H1 (cell line): ENCODE measurements around the gene GRAMD2A. TPM values are rescaled to one million over a fixed set of nuclear protein-coding genes. Genes with fewer than 3 reads are reported as not detected.
A peak's percentile ranks its signal among the peaks of the same experiment; 100 is the strongest.

ENCODE experiments used
- CTCF ChIA-PET: fragments of 300-600 bp; sonication (Branson Sonifier 250); formaldehyde crosslinking; loops from one replicate; lab custom pipeline; 2021; ENCODE audit not compliant: partially characterized antibody; lab: Charles Lee
- POLR2A ChIA-PET: fragments of 300-600 bp; sonication (Branson Sonifier 250); formaldehyde crosslinking; loops from one replicate; lab custom pipeline; 2021; ENCODE audit warnings: inconsistent platforms; ENCODE audit not compliant: partially characterized antibody; lab: Charles Lee
- DNase-seq, 2 experiments: peaks; one replicate each; pipeline versions ENCODE4 v3.0.0 to v3.0.0-alpha.2; 2010 to 2022; ENCODE audit warnings: low spot score in 2 of 2, low read depth in 1 of 2, mixed read lengths in 1 of 2
- FAIRE-seq: peaks from 2 replicates; lab custom pipeline; 2011; peaks lifted over from hg19 to GRCh38; lab: Jason Lieb, UNC
- H2AFZ ChIP-seq: 2 replicates; pipeline ENCODE4 v1.8.1; 2012; ENCODE audit warnings: low read length, inconsistent platforms
- H2AK5ac ChIP-seq: 2 replicates; pipeline ENCODE4 v1.6.1; 2013; ENCODE audit warnings: low read depth, low read length
- H2BK120ac ChIP-seq: replicated peaks from 2 replicates; pipeline ENCODE3; 2013; ENCODE audit warnings: low read depth, low read length, inconsistent platforms
- H2BK12ac ChIP-seq: 2 replicates; pipeline ENCODE4 v1.6.1; 2013; ENCODE audit warnings: low read depth, low read length
- H2BK15ac ChIP-seq: 2 replicates; pipeline ENCODE4 v1.6.1; 2013; ENCODE audit warnings: low read length
- H2BK20ac ChIP-seq: 2 replicates; pipeline ENCODE4 v1.6.1; 2013; ENCODE audit warnings: low read length
- H2BK5ac ChIP-seq: 2 replicates; pipeline ENCODE4 v1.6.1; 2013; ENCODE audit warnings: low read depth, low read length
- H3K14ac ChIP-seq: 2 replicates; pipeline ENCODE4 v1.6.1; 2013; ENCODE audit warnings: inconsistent platforms; ENCODE audit not compliant: insufficient read length
- H3K18ac ChIP-seq: 2 replicates; pipeline ENCODE4 v1.6.1; 2013; ENCODE audit warnings: low read length; ENCODE audit errors: extremely low read depth
- H3K23ac ChIP-seq: 2 replicates; pipeline ENCODE4 v1.6.1; 2013; ENCODE audit warnings: inconsistent platforms; ENCODE audit not compliant: insufficient read length
- H3K23me2 ChIP-seq: 2 replicates; pipeline ENCODE4 v1.6.1; 2013; ENCODE audit warnings: low read depth, low read length
- H3K27ac ChIP-seq: 2 replicates; pipeline ENCODE4 v1.6.1; 2011; ENCODE audit warnings: low read depth, low read length, inconsistent platforms
- H3K27me3 ChIP-seq, 4 experiments: replicated peaks in 1 of 4; 1 replicate in 1 of 4; 2 replicates in 3 of 4; pipeline versions ENCODE4 v1.6.1 to v1.8.1; 2011 to 2013; ENCODE audit warnings: low read length in 3 of 4, mild to moderate bottlenecking in 3 of 4, inconsistent platforms in 2 of 4, mixed read lengths in 2 of 4, moderate library complexity in 1 of 4; ENCODE audit not compliant: control insufficient read depth in 3 of 4, insufficient read depth in 3 of 4; ENCODE audit errors: extremely low read depth in 1 of 4
- H3K36me3 ChIP-seq, 4 experiments: 2 replicates each; pipeline versions ENCODE4 v1.6.1 to v1.8.1; 2011 to 2013; ENCODE audit warnings: mild to moderate bottlenecking in 4 of 4, low read length in 3 of 4, moderate library complexity in 2 of 4, control low read depth in 1 of 4, inconsistent platforms in 1 of 4; ENCODE audit not compliant: insufficient read depth in 4 of 4, control insufficient read depth in 2 of 4
- H3K4ac ChIP-seq: replicated peaks from 2 replicates; pipeline ENCODE3; 2013; ENCODE audit warnings: low read length, low read depth, mixed read lengths, inconsistent platforms; ENCODE audit not compliant: insufficient read length
- H3K4me1 ChIP-seq, 4 experiments: replicated peaks in 1 of 4; 1 replicate in 1 of 4; 2 replicates in 3 of 4; pipeline versions ENCODE4 v1.6.1 to v1.8.1; 2011 to 2013; ENCODE audit warnings: low read length in 3 of 4, inconsistent platforms in 2 of 4, mixed read lengths in 1 of 4; ENCODE audit not compliant: insufficient read depth in 4 of 4, control insufficient read depth in 3 of 4
- H3K4me2 ChIP-seq, 2 experiments: 2 replicates each; pipeline versions ENCODE4 v1.6.1 to v1.8.1; 2011 to 2013; ENCODE audit warnings: low read depth in 2 of 2, low read length in 2 of 2, control low read depth in 1 of 2, inconsistent platforms in 1 of 2, mild to moderate bottlenecking in 1 of 2; ENCODE audit not compliant: insufficient read depth in 1 of 2
- H3K4me3 ChIP-seq, 4 experiments: fragments of 200-600, 300-600 bp in 1 of 4; sonication (generic), shearing (Covaris generic), sonication (Bioruptor Twin) in 1 of 4; 2 replicates each; pipeline versions ENCODE4 v1.5.1 to v1.8.1; 2011 to 2016; ENCODE audit warnings: low read length in 4 of 4, low read depth in 3 of 4, control low read depth in 2 of 4, inconsistent platforms in 2 of 4, mild to moderate bottlenecking in 2 of 4, mixed read lengths in 1 of 4, moderate library complexity in 1 of 4; ENCODE audit not compliant: insufficient read depth in 2 of 4; ENCODE audit errors: extremely low read depth in 1 of 4
- H3K56ac ChIP-seq: replicated peaks from 2 replicates; pipeline ENCODE3; 2013; ENCODE audit warnings: low read depth, mild to moderate bottlenecking, mixed read lengths, low read length, inconsistent platforms; ENCODE audit not compliant: insufficient read length
- H3K79me1 ChIP-seq: 2 replicates; pipeline ENCODE4 v1.6.1; 2013; ENCODE audit warnings: low read depth, low read length, control low read depth
- H3K79me2 ChIP-seq, 2 experiments: 2 replicates each; pipeline versions ENCODE4 v1.6.1 to v1.8.1; 2012 to 2013; ENCODE audit warnings: low read length in 2 of 2, mild to moderate bottlenecking in 2 of 2, inconsistent platforms in 1 of 2; ENCODE audit not compliant: insufficient read depth in 2 of 2, control insufficient read depth in 1 of 2
- H3K9ac ChIP-seq, 4 experiments: replicated peaks in 1 of 4; 1 replicate in 1 of 4; 2 replicates in 3 of 4; pipeline versions ENCODE4 v1.6.1 to v1.8.1; 2011 to 2013; ENCODE audit warnings: low read depth in 3 of 4, low read length in 3 of 4, control low read depth in 2 of 4, mild to moderate bottlenecking in 2 of 4, moderate library complexity in 2 of 4, inconsistent platforms in 1 of 4; ENCODE audit errors: extremely low read depth in 1 of 4
- H3K9me3 ChIP-seq, 2 experiments: 2 replicates each; pipeline versions ENCODE4 v1.6.1 to v1.8.1; 2012 to 2013; ENCODE audit warnings: mild to moderate bottlenecking in 2 of 2, moderate library complexity in 2 of 2, control low read depth in 1 of 2, inconsistent platforms in 1 of 2, low read depth in 1 of 2, low read length in 1 of 2, mixed read lengths in 1 of 2; ENCODE audit not compliant: insufficient read depth in 2 of 2
- H4K20me1 ChIP-seq, 2 experiments: replicated peaks in 1 of 2; 2 replicates each; pipeline versions ENCODE3 to v1.8.1; 2011 to 2013; ENCODE audit warnings: inconsistent platforms in 2 of 2, low read length in 2 of 2, mild to moderate bottlenecking in 1 of 2; ENCODE audit not compliant: insufficient read depth in 2 of 2, control insufficient read depth in 1 of 2
- H4K5ac ChIP-seq: 2 replicates; pipeline ENCODE4 v1.6.1; 2013; ENCODE audit warnings: low read length, low read depth, mixed read lengths, inconsistent platforms; ENCODE audit not compliant: insufficient read length
- H4K8ac ChIP-seq: 2 replicates; pipeline ENCODE4 v1.8.0; 2013; ENCODE audit warnings: mild to moderate bottlenecking, moderate library complexity, low read length, inconsistent platforms; ENCODE audit not compliant: insufficient read depth; ENCODE audit errors: extremely low read depth
- H4K91ac ChIP-seq: replicated peaks from 2 replicates; pipeline ENCODE3; 2013; ENCODE audit warnings: low read length, mixed read lengths, inconsistent platforms; ENCODE audit not compliant: insufficient read length
- ATF3 ChIP-seq: IDR thresholded peaks from 2 replicates; pipeline ENCODE4 v1.6.1; 2011; ENCODE audit warnings: low read depth, mild to moderate bottlenecking, low read length; ENCODE audit not compliant: insufficient read depth
- POLR2AphosphoS5 ChIP-seq: IDR thresholded peaks from 2 replicates; pipeline ENCODE4 v1.6.1; 2011; ENCODE audit warnings: low read depth, low read length
- RFX5 ChIP-seq: IDR thresholded peaks from 2 replicates; pipeline ENCODE4 v1.6.1; 2011; ENCODE audit warnings: low read depth, low read length, improper control_type of control experiment, borderline replicate concordance
- WGBS, 2 experiments: shearing (Covaris generic) in 1 of 2; methylation state at CpG; one replicate each; pipeline versions ENCODE4 v1.1.6 to v1.1.7; 2013 to 2015; ENCODE audit warnings: low lambda C conversion rate in 2 of 2, mixed read lengths in 2 of 2, inconsistent platforms in 1 of 2, low coverage in 1 of 2, missing lambda C conversion rate in 1 of 2; ENCODE audit not compliant: insufficient replicate concordance in 2 of 2, insufficient coverage in 1 of 2, insufficient read length in 1 of 2; ENCODE audit errors: extremely low coverage in 1 of 2, missing lambda C conversion rate in 1 of 2; 5-methylcytosine and 5-hydroxymethylcytosine counted together
- polyA plus RNA-seq, 7 experiments: library from polyadenylated mRNA; depleted of rRNA in 3 of 7; stranded (reverse) in 5 of 7; unstranded in 2 of 7; fragments of >200 nt in 5 of 7; fragments of 200-250 nt in 2 of 7; gene quantifications; 1 replicate in 5 of 7; 2 replicates in 1 of 7; 4 replicates in 1 of 7; pipeline versions ENCODE4 v1.2.1 to v1.2.3, GENCODE V29; 2011 to 2013; ENCODE audit warnings: missing spikeins in 2 of 7, mixed read lengths in 2 of 7
- total RNA-seq: library from RNA; stranded (reverse); fragmentation: NEBNext Ultra II Directional; extraction: Animal tissue kit (Norgen Biotek cat#: 25700); gene quantifications from 2 replicates; pipeline ENCODE4 v1.2.1, GENCODE V29; 2021

GRAMD2A gene
- total and polyA plus RNA-seq, 2 of the 8 experiments (the other 6 are each of a cell fraction or from before 2014, with no cell fraction given), result 0.57 to 1.5 TPM

GRCh38 chr15:72184165-72184811 is 13.3 kb downstream of the GRAMD2A start:
- Histone ChIP-seq H3K23ac (no peak overlapping the region), H4K91ac (peak overlapping the region; percentile 25), H3K9ac (peak overlapping the region in 1 of 4 experiments; percentile 15; a peak in 1 of 7 replicates), H3K27me3 (peaks cover 0 to 19% (median 5%) of the 10 kb centered on the region in 4 experiments; a peak in 4 of 7 replicates), H3K4me2 (peak overlapping the region; percentile 79 to 81), H3K4ac (no peak overlapping the region), H2AK5ac (no peak overlapping the region), H2BK20ac (no peak overlapping the region), H3K14ac (no peak overlapping the region), H4K20me1 (no peaks in the 10 kb centered on the region), H3K79me2 (no peaks in the 10 kb centered on the region), H3K56ac (no peak overlapping the region), H2BK120ac (no peak overlapping the region), H2AFZ (peak overlapping the region; percentile 54; the same call in 1 of the 2 replicates), H4K5ac (no peak overlapping the region), H3K27ac (no peak overlapping the region), H3K4me1 (peaks cover 0 to 7% (median 3%) of the 10 kb centered on the region in 4 experiments; a peak in 3 of 7 replicates), H3K4me3 (peak overlapping the region; percentile 40 to 69 (median 58)), H3K23me2 (peaks cover 4% of the 10 kb centered on the region; the same call in 1 of the 2 replicates), H3K18ac (peak overlapping the region; percentile 84; the same call in 1 of the 2 replicates), H4K8ac (peak overlapping the region; percentile 87), H3K36me3 (no peaks in the 10 kb centered on the region), H3K9me3 (no peaks in the 10 kb centered on the region), H3K79me1 (no peaks in the 10 kb centered on the region), H2BK15ac (peak overlapping the region; percentile 19; the same call in 1 of the 2 replicates), H2BK12ac (no peak overlapping the region; the same call in 1 of the 2 replicates), H2BK5ac (no peak overlapping the region)
- ChIA-PET CTCF (interaction anchor here (0.9 to 1.3 kb wide), 4 partner anchors 9 to 1263 kb away, joined by 3 to 6 read pairs (median 4); no protein-coding TSS in a partner anchor), POLR2A (interaction anchor here (0.7 to 1.9 kb wide), 3 partner anchors 13 to 45 kb away, joined by 3 to 9 read pairs (median 3); partner anchors contain the start of gene GRAMD2A)
- DNase-seq (peak in 1 of 2 experiments; percentile 77), FAIRE-seq (no peak)
- WGBS, 2 experiments, result 4% methylated on average over 27 of the region's 34 CpGs; no CpG with 5 or more reads in 1 of the 2 experiments
- TF ChIP-seq RFX5, result no peak
- TF ChIP-seq POLR2AphosphoS5, result peak; percentile 39; the same call in 1 of the 2 replicates
- no peak for TF ChIP-seq ATF3
